Measurements from ENCODE around the gene CENPS. TPM values are rescaled to one million over a fixed set of nuclear protein-coding genes. Genes with fewer than 3 reads are reported as not detected.

Gene CENPS
- total and polyA plus RNA-seq, 2 of the 8 experiments (the other 6 are each of a cell fraction or from before 2014, with no cell fraction given) = 7.8 to 20.3 TPM

GRCh38 chr1:10433790-10434189 lies 3.6 kb downstream of the CENPS start:
- Histone ChIP-seq H2BK5ac (ENCODE audit: low read depth, low read length) (no peak overlapping the region), H3K9me3 (ENCODE audit: insufficient read depth in 2 of 2, low read depth in 1 of 2, low read length in 1 of 2) (no peaks in the 10 kb centered on the region), H2BK20ac (ENCODE audit: low read length) (no peak overlapping the region), H4K20me1 (replicated peaks in 1 of 2; ENCODE audit: control insufficient read depth in 1 of 2, insufficient read depth in 2 of 2, low read length in 2 of 2) (no peaks in the 10 kb centered on the region), H3K23me2 (ENCODE audit: low read depth, low read length) (peaks cover 9% of the 10 kb centered on the region), H3K27ac (ENCODE audit: low read depth, low read length) (no peak overlapping the region), H2BK120ac (replicated peaks; ENCODE audit: low read depth, low read length) (no peak overlapping the region), H2AK5ac (ENCODE audit: low read depth, low read length) (no peak overlapping the region), H3K4me3 (ENCODE audit: extremely low read depth in 1 of 4, insufficient read depth in 2 of 4, low read depth in 3 of 4, low read length in 4 of 4) (no peak overlapping the region), H2BK12ac (ENCODE audit: low read depth, low read length) (no peak overlapping the region), H4K8ac (ENCODE audit: extremely low read depth, insufficient read depth, low read length) (no peak overlapping the region), H3K4me1 (replicated peaks in 1 of 4; ENCODE audit: control insufficient read depth in 3 of 4, insufficient read depth in 4 of 4, low read length in 3 of 4) (peaks cover 0 to 5% (median under 1%) of the 10 kb centered on the region in 4 experiments; a peak in 4 of 7 replicates), H3K23ac (ENCODE audit: insufficient read length) (no peak overlapping the region), H2BK15ac (ENCODE audit: low read length) (no peak overlapping the region), H3K14ac (ENCODE audit: insufficient read length) (no peak overlapping the region), H3K27me3 (replicated peaks in 1 of 4; ENCODE audit: control insufficient read depth in 3 of 4, extremely low read depth in 1 of 4, insufficient read depth in 3 of 4, low read length in 3 of 4) (no peaks in the 10 kb centered on the region), H4K5ac (ENCODE audit: insufficient read length, low read depth, low read length) (no peak overlapping the region), H3K4me2 (ENCODE audit: insufficient read depth in 1 of 2, low read depth in 2 of 2, low read length in 2 of 2) (no peak overlapping the region), H3K79me1 (ENCODE audit: low read depth, low read length) (no peaks in the 10 kb centered on the region; the same call in 1 of the 2 replicates), H3K79me2 (ENCODE audit: control insufficient read depth in 1 of 2, insufficient read depth in 2 of 2, low read length in 2 of 2) (no peaks in the 10 kb centered on the region), H3K18ac (ENCODE audit: extremely low read depth, low read length) (no peak overlapping the region), H3K4ac (replicated peaks; ENCODE audit: insufficient read length, low read depth, low read length) (no peak overlapping the region), H3K36me3 (ENCODE audit: control insufficient read depth in 2 of 4, insufficient read depth in 4 of 4, low read length in 3 of 4) (no peaks in the 10 kb centered on the region), H3K9ac (replicated peaks in 1 of 4; ENCODE audit: extremely low read depth in 1 of 4, low read depth in 3 of 4, low read length in 3 of 4) (no peak overlapping the region), H3K56ac (replicated peaks; ENCODE audit: insufficient read length, low read depth, low read length) (no peak overlapping the region), H4K91ac (replicated peaks; ENCODE audit: insufficient read length, low read length) (no peak overlapping the region), H2AFZ (ENCODE audit: low read length) (no peak overlapping the region)
- DNase-seq (ENCODE audit: low read depth in 1 of 2, low spot score in 2 of 2) (no peak), FAIRE-seq (no peak)
- CTCF ChIA-PET (ENCODE audit: partially characterized antibody) = interaction anchor here (0.9 to 10.9 kb wide), 4 partner anchors 29 to 477 kb away, joined by 3 to 132 read pairs (median 4); no protein-coding TSS in a partner anchor
- POLR2A ChIA-PET (ENCODE audit: partially characterized antibody) = interaction anchor here (0.7 to 1.0 kb wide), 3 partner anchors 12 to 35 kb away, joined by 3 to 4 read pairs (median 4); partner anchors contain the start of gene CORT
- WGBS, 2 experiments (ENCODE audit: extremely low coverage in 1 of 2, insufficient coverage in 1 of 2, insufficient read length in 1 of 2, insufficient replicate concordance in 2 of 2, low coverage in 1 of 2, low lambda C conversion rate in 2 of 2, missing lambda C conversion rate in 1 of 2) = 95% methylated on average over 11 of the region's 11 CpGs; no CpG with 5 or more reads in 1 of the 2 experiments
- TF ChIP-seq EGR1 (IDR thresholded peaks at IDR 0.05; ENCODE audit: borderline replicate concordance, low read depth, low read length) (no peak), TCF12 (IDR thresholded peaks at IDR 0.05; ENCODE audit: low read depth, low read length) (no peak), SRF (IDR thresholded peaks at IDR 0.05; ENCODE audit: low read depth, low read length) (no peak), ASH2L (IDR thresholded peaks at IDR 0.05; ENCODE audit: low read length) (no peak), TEAD4 (IDR thresholded peaks at IDR 0.05; ENCODE audit: low read depth, low read length) (no peak)

Data from H1 (cell line).